Measurements from ENCODE around the gene NOC2L.

The NOC2L gene

GRCh38 chr1:918353-918752, 40.7 kb downstream of the NOC2L start:
- TF ChIP-seq PATZ1 (CRISPR knock-in tag; IDR thresholded peaks at IDR 0.05; ENCODE audit: borderline replicate concordance) (no peak), OSR1 (CRISPR knock-in tag; IDR thresholded peaks at IDR 0.05) (no peak), POU6F1 (CRISPR knock-in tag; IDR thresholded peaks at IDR 0.05; ENCODE audit: borderline replicate concordance, low read depth) (no peak), ZNF8 (CRISPR knock-in tag; IDR thresholded peaks at IDR 0.05) (no peak), ZC3H10 (CRISPR knock-in tag; IDR thresholded peaks at IDR 0.05) (no peak), ZNF70 (CRISPR knock-in tag; IDR thresholded peaks at IDR 0.05) (no peak), RARB (CRISPR knock-in tag; IDR thresholded peaks at IDR 0.05) (no peak), ARNTL (CRISPR knock-in tag; IDR thresholded peaks at IDR 0.05; ENCODE audit: borderline replicate concordance, low read depth) (no peak), PPARA (CRISPR knock-in tag; IDR thresholded peaks at IDR 0.05; ENCODE audit: borderline replicate concordance) (no peak), TOX (CRISPR knock-in tag; IDR thresholded peaks at IDR 0.05; ENCODE audit: borderline replicate concordance) (no peak), ISL1 (CRISPR knock-in tag; IDR thresholded peaks at IDR 0.05) (no peak), CREB5 (CRISPR knock-in tag; IDR thresholded peaks at IDR 0.05; ENCODE audit: low read depth) (no peak)
- ATAC-seq: no peak

- no peak for ATAC-seq
- TF ChIP-seq ARNTL (CRISPR knock-in tag; IDR thresholded peaks at IDR 0.05; ENCODE audit: borderline replicate concordance, low read depth): no peak
- TF ChIP-seq ZC3H10 (CRISPR knock-in tag; IDR thresholded peaks at IDR 0.05): no peak
- TF ChIP-seq PPARA (CRISPR knock-in tag; IDR thresholded peaks at IDR 0.05; ENCODE audit: borderline replicate concordance): no peak
- TF ChIP-seq ZFP3 (CRISPR knock-in tag; IDR thresholded peaks at IDR 0.05): no peak
- TF ChIP-seq RARB (CRISPR knock-in tag; IDR thresholded peaks at IDR 0.05): no peak
- no peak for TF ChIP-seq ZNF70 (CRISPR knock-in tag; IDR thresholded peaks at IDR 0.05)
- TF ChIP-seq TOX (CRISPR knock-in tag; IDR thresholded peaks at IDR 0.05; ENCODE audit: borderline replicate concordance): no peak
- no peak for TF ChIP-seq POU6F1 (CRISPR knock-in tag; IDR thresholded peaks at IDR 0.05; ENCODE audit: borderline replicate concordance, low read depth)
- no peak for TF ChIP-seq ZNF565 (CRISPR knock-in tag; conservative IDR thresholded peaks at IDR 0.05; ENCODE audit: low read depth)
- no peak for TF ChIP-seq ZNF8 (CRISPR knock-in tag; IDR thresholded peaks at IDR 0.05)
- no peak for TF ChIP-seq ESRRG (CRISPR knock-in tag; IDR thresholded peaks at IDR 0.05)
- no peak for TF ChIP-seq OSR1 (CRISPR knock-in tag; IDR thresholded peaks at IDR 0.05)
- no peak for TF ChIP-seq TCF4 (CRISPR knock-in tag; IDR thresholded peaks at IDR 0.05; ENCODE audit: borderline replicate concordance)
- TF ChIP-seq CREB5 (CRISPR knock-in tag; IDR thresholded peaks at IDR 0.05; ENCODE audit: low read depth): no peak
- TF ChIP-seq ZFP30 (CRISPR knock-in tag; IDR thresholded peaks at IDR 0.05): no peak
- no peak for TF ChIP-seq CSRNP3 (CRISPR knock-in tag; IDR thresholded peaks at IDR 0.05)
- TF ChIP-seq GLIS3 (CRISPR knock-in tag; IDR thresholded peaks at IDR 0.05): no peak
- no peak for TF ChIP-seq TSHZ2 (CRISPR knock-in tag; IDR thresholded peaks at IDR 0.05)
- TF ChIP-seq CSDC2 (CRISPR knock-in tag; IDR thresholded peaks at IDR 0.05): no peak
- no peak for TF ChIP-seq PATZ1 (CRISPR knock-in tag; IDR thresholded peaks at IDR 0.05; ENCODE audit: borderline replicate concordance)
Measured at GRCh38 chr1:917466-918091, 41.5 kb downstream of the NOC2L start.

Data from SK-N-SH treated with all-trans-retinoic acid at 6 μM for 48 hours (cell line).